Natural killer cell (primary cell): ENCODE measurements around the gene DNAJB9. TPM values are rescaled to one million over a fixed set of nuclear protein-coding genes. Genes with fewer than 3 reads are reported as not detected.

Experiments
- ATAC-seq, 3 donors: fragments of 150-1000 bp in 2 of 3; fragments of 200-7000 bp in 1 of 3; cut with Tn5 transposase; 1 replicate in 1 of 3; 2 replicates in 2 of 3; pipeline ENCODE4 v1.10.0; 2021; ENCODE audit warnings: mild to moderate bottlenecking in 2 of 3, moderate library complexity in 2 of 3
- DNase-seq, 2 donors: peaks; one replicate each; pipeline versions ENCODE4 v3.0.0 to v3.0.0-alpha.2; 2013 to 2021; ENCODE audit warnings: mixed read lengths in 1 of 2
- H3K27ac ChIP-seq: one replicate; pipeline ENCODE4 v1.5.1; 2013; ENCODE audit warnings: mild to moderate bottlenecking, low read length
- H3K27me3 ChIP-seq: one replicate; pipeline ENCODE4 v1.6.1; 2013; ENCODE audit warnings: low read length; ENCODE audit not compliant: control insufficient read depth, insufficient read depth
- H3K36me3 ChIP-seq: one replicate; pipeline ENCODE4 v1.6.1; 2013; ENCODE audit warnings: low read length; ENCODE audit not compliant: control insufficient read depth, insufficient read depth
- H3K4me1 ChIP-seq: one replicate; pipeline ENCODE4 v1.6.1; 2013; ENCODE audit warnings: low read length; ENCODE audit not compliant: control insufficient read depth, insufficient read depth
- H3K4me3 ChIP-seq: one replicate; pipeline ENCODE4 v1.5.1; 2013; ENCODE audit warnings: low read length
- H3K9me3 ChIP-seq: one replicate; pipeline ENCODE4 v1.6.1; 2013; ENCODE audit warnings: low read length; ENCODE audit not compliant: control insufficient read depth, insufficient read depth
- H3K27ac Mint-ChIP-seq, 2 donors: one replicate each; pipeline ENCODE4 v1.8.0; 2022; ENCODE audit warnings: mild to moderate bottlenecking in 2 of 2, mixed read lengths in 2 of 2, moderate library complexity in 1 of 2
- H3K27me3 Mint-ChIP-seq, 2 donors: one replicate each; pipeline ENCODE4 v1.8.0; 2022; ENCODE audit warnings: low read depth in 2 of 2, mixed read lengths in 2 of 2
- H3K36me3 Mint-ChIP-seq: one replicate; pipeline ENCODE4 v1.8.0; 2022; ENCODE audit warnings: mixed read lengths
- H3K4me1 Mint-ChIP-seq, 2 donors: one replicate each; pipeline ENCODE4 v1.8.0; 2022; ENCODE audit warnings: mixed read lengths in 2 of 2
- H3K4me3 Mint-ChIP-seq: one replicate; pipeline ENCODE4 v1.8.0; 2022; ENCODE audit warnings: mild to moderate bottlenecking, moderate library complexity, mixed read lengths
- H3K9me3 Mint-ChIP-seq, 2 donors: one replicate each; pipeline ENCODE4 v1.8.0; 2022; ENCODE audit warnings: mixed read lengths in 2 of 2
- CTCF ChIP-seq: fragments of 200-600 bp; IDR thresholded peaks from one replicate; pipeline ENCODE4 v1.8.0; 2022; ENCODE audit warnings: antibody characterized with exemption
- WGBS: methylation state at CpG from one replicate; pipeline ENCODE4 v1.1.7; 2013; ENCODE audit warnings: missing lambda C conversion rate; ENCODE audit not compliant: insufficient coverage; 5-methylcytosine and 5-hydroxymethylcytosine counted together
- intact Hi-C: fragments of 100-400 bp; cut with micrococcal nuclease; formaldehyde crosslinking; loops from one replicate; pipeline ENCODE4 v1.14.2; 2022
- total RNA-seq, 4 donors: library from RNA; stranded (reverse); fragments of 120-200 nt in 1 of 4; gene quantifications; one replicate each; pipeline versions ENCODE4 v1.2.3 to v1.2.4, GENCODE V29; 2013 to 2022

The DNAJB9 gene
- total RNA-seq, 3 donors from 2014 or later (not counting 1 experiment from before 2014, with no cell fraction given) = 33.9 to 44.5 (median 43.1) TPM

- ATAC-seq (no peak), DNase-seq (no peak)
- no peak overlapping the region for H3K4me3 Mint-ChIP-seq
- Histone ChIP-seq H3K4me1 (no peaks in the 10 kb centered on the region), H3K27ac (no peak overlapping the region), H3K9me3 (no peaks in the 10 kb centered on the region), H3K27me3 (no peaks in the 10 kb centered on the region), H3K36me3 (peaks cover 33% of the 10 kb centered on the region), H3K4me3 (no peak overlapping the region)
- over 99% methylated on average over 7 of the region's 7 CpGs for WGBS
- peaks cover 14 to 17% of the 10 kb centered on the region in 2 donors for H3K4me1 Mint-ChIP-seq
- TF ChIP-seq CTCF = no peak
- H3K36me3 Mint-ChIP-seq = no peaks in the 10 kb centered on the region
- no peak overlapping the region for H3K27ac Mint-ChIP-seq
- no peaks in the 10 kb centered on the region for H3K27me3 Mint-ChIP-seq
- intact Hi-C loops = no loop called here
- no peaks in the 10 kb centered on the region for H3K9me3 Mint-ChIP-seq
Observed at GRCh38 chr7:108578937-108579336, 9.3 kb downstream of the DNAJB9 start.

DNA sequence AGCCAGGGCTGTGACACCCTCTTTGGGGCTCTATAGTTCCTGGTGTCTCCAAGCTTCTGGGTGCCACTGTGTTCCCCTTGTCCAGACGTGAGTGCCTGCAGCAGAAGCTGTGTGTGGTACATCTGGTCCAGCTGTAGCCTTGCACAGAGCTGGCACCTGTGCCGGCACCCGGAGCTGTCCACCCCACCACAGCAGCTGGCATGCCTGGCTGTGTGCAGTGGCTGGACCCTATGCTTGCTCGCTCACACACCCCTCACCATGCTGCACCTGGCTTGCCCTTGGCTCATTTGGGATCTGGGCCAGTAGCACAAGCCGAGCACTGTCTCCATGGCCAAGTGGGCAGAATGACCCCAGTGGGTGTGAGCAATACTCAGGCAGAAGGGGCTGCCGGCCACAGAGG, 10.6 kb downstream of the DNAJB9 start:
- Histone ChIP-seq H3K36me3 (peaks cover 20% of the 10 kb centered on the region), H3K27ac (no peak overlapping the region), H3K9me3 (no peaks in the 10 kb centered on the region), H3K4me3 (no peak overlapping the region), H3K27me3 (no peaks in the 10 kb centered on the region), H3K4me1 (no peaks in the 10 kb centered on the region)
- H3K27ac Mint-ChIP-seq = no peak overlapping the region
- DNase-seq (no peak), ATAC-seq (no peak)
- WGBS = 79% methylated on average over 6 of the region's 6 CpGs
- TF ChIP-seq CTCF = no peak
- H3K9me3 Mint-ChIP-seq = no peaks in the 10 kb centered on the region
- no peaks in the 10 kb centered on the region for H3K36me3 Mint-ChIP-seq
- no peaks in the 10 kb centered on the region for H3K27me3 Mint-ChIP-seq
- H3K4me3 Mint-ChIP-seq = no peak overlapping the region
- H3K4me1 Mint-ChIP-seq = peaks cover 10 to 14% of the 10 kb centered on the region in 2 donors
- intact Hi-C loops = no loop called here

- Mint-ChIP-seq H3K4me3 (no peak overlapping the region), H3K9me3 (no peaks in the 10 kb centered on the region), H3K36me3 (no peaks in the 10 kb centered on the region), H3K27me3 (peaks cover 5 to 13% of the 10 kb centered on the region in 2 donors), H3K4me1 (peaks cover 0 to 2% of the 10 kb centered on the region in 2 donors), H3K27ac (no peak overlapping the region)
- WGBS = 95% methylated on average over 3 of the region's 4 CpGs
- Histone ChIP-seq H3K27ac (no peak overlapping the region), H3K4me3 (no peak overlapping the region), H3K27me3 (no peaks in the 10 kb centered on the region), H3K4me1 (no peaks in the 10 kb centered on the region), H3K9me3 (no peaks in the 10 kb centered on the region), H3K36me3 (peaks cover 11% of the 10 kb centered on the region)
- ATAC-seq (no peak), DNase-seq (no peak)
- TF ChIP-seq CTCF = no peak
- intact Hi-C loops = no loop called here
Observed at GRCh38 chr7:108581655-108582491, 12.2 kb downstream of the DNAJB9 start.

- DNase-seq (no peak), ATAC-seq (no peak)
- intact Hi-C loops = no loop called here
- no peak for TF ChIP-seq CTCF
- Histone ChIP-seq H3K36me3 (peaks cover 9% of the 10 kb centered on the region), H3K27me3 (no peaks in the 10 kb centered on the region), H3K27ac (no peak overlapping the region), H3K9me3 (no peaks in the 10 kb centered on the region), H3K4me3 (no peak overlapping the region), H3K4me1 (no peaks in the 10 kb centered on the region)
- 100% methylated on average over 1 of the region's 1 CpG for WGBS
- Mint-ChIP-seq H3K9me3 (no peaks in the 10 kb centered on the region), H3K27me3 (peaks cover 5 to 14% of the 10 kb centered on the region in 2 donors), H3K4me1 (no peaks in the 10 kb centered on the region), H3K27ac (no peak overlapping the region), H3K36me3 (no peaks in the 10 kb centered on the region), H3K4me3 (no peak overlapping the region)
Observed at GRCh38 chr7:108584211-108584610, 14.5 kb downstream of the DNAJB9 start.
